SK-N-MC (cell line): ENCODE measurements around the gene CNST.

Source experiments
- EZH2 ChIP-seq: fragments of 200-600 bp; sonication (generic); IDR thresholded peaks from one replicate; pipeline ENCODE4 v1.6.1; 2017; ENCODE audit warnings: antibody characterized with exemption
- FOXP2 ChIP-seq: optimal IDR thresholded peaks from 2 replicates; pipeline ENCODE3; 2011; ENCODE audit warnings: mild to moderate bottlenecking, moderate library complexity; ENCODE audit not compliant: insufficient read depth; ENCODE audit errors: extremely low read length, control extremely low read depth
- POLR2AphosphoS5 ChIP-seq: IDR thresholded peaks from 2 replicates; pipeline ENCODE4 v1.6.1; 2012; ENCODE audit warnings: mild to moderate bottlenecking, low read depth, low read length, borderline replicate concordance

DNA sequence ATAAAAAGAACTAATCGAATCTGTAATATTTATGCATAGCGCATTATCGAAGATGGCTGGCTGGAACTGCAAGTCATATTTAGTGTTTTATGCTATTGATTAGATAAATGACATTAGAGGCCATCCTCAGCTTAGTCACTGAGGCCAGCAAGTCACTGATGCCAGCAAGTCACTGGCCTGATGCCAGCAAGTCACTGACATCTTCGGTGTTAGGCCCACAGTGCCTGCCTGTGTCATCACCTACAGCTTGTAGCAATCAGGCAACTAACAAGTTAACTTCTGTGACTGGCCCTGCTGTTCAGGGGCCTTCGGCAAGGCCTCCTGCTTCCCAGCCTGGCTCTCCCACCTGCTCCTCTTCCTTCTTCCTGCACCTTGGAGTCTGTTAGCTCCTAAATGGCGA lies 92.3 kb downstream of the CNST start:
- no peak for TF ChIP-seq EZH2
- TF ChIP-seq POLR2AphosphoS5: no peak
- no peak for TF ChIP-seq FOXP2
